Caco-2 (cell line): Measurements from ENCODE around the gene RNF32. TPM values are rescaled to one million over a fixed set of nuclear protein-coding genes. Genes with fewer than 3 reads are reported as not detected.

Source experiments
- BruUV-seq: library from RNA; stranded (reverse); fragments of 400-500 nt; replicated peaks from 2 replicates; lab custom pipeline; 2021; lab: Mats Ljungman, UMichigan
- CTCF ChIA-PET: fragments of 300-600 bp; sonication (Branson Sonifier 250); formaldehyde crosslinking; loops from one replicate; lab custom pipeline; 2022; ENCODE audit warnings: antibody characterized with exemption; lab: Charles Lee
- POLR2A ChIA-PET: fragments of 300-600 bp; sonication (Branson Sonifier 250); formaldehyde crosslinking; loops from one replicate; lab custom pipeline; 2022; ENCODE audit warnings: antibody characterized with exemption; lab: Charles Lee
- DNase-seq, 2 experiments: peaks; one replicate each; pipeline versions ENCODE4 v3.0.0 to v3.0.0-alpha.2; 2020 to 2022
- H3K27me3 ChIP-seq: replicated peaks from 2 replicates; pipeline ENCODE4 v1.6.0; 2011; ENCODE audit warnings: low read length; ENCODE audit not compliant: control insufficient read depth, insufficient read depth
- H3K36me3 ChIP-seq: 2 replicates; pipeline ENCODE4 v1.5.1; 2011; ENCODE audit warnings: low read length; ENCODE audit not compliant: control insufficient read depth, insufficient read depth
- H3K4me1 ChIP-seq: fragments of 250-450 bp; sonication (Bioruptor Pico); 2 replicates; pipeline ENCODE4 v1.5.1; 2020; ENCODE audit warnings: mild to moderate bottlenecking
- H3K4me3 ChIP-seq: 2 replicates; pipeline ENCODE4 v1.5.1; 2011; ENCODE audit warnings: low read depth, mild to moderate bottlenecking, control low read depth, low read length
- H3K9me3 ChIP-seq: fragments of 250-450 bp; sonication (Bioruptor Pico); 2 replicates; pipeline ENCODE4 v1.5.1; 2020; ENCODE audit warnings: mild to moderate bottlenecking, moderate library complexity
- H3K27ac Mint-ChIP-seq: one replicate; pipeline ENCODE4 v1.8.0; 2022; ENCODE audit warnings: mixed read lengths; ENCODE audit not compliant: unreplicated experiment
- H3K27me3 Mint-ChIP-seq: one replicate; pipeline ENCODE4 v1.8.0; 2022; ENCODE audit warnings: mixed read lengths; ENCODE audit not compliant: insufficient read depth, unreplicated experiment
- H3K36me3 Mint-ChIP-seq: one replicate; pipeline ENCODE4 v1.8.0; 2022; ENCODE audit warnings: mild to moderate bottlenecking, mixed read lengths; ENCODE audit not compliant: insufficient read depth, unreplicated experiment
- H3K4me1 Mint-ChIP-seq: one replicate; pipeline ENCODE4 v1.8.0; 2022; ENCODE audit warnings: low read depth, mixed read lengths; ENCODE audit not compliant: unreplicated experiment
- H3K4me3 Mint-ChIP-seq: one replicate; pipeline ENCODE4 v1.8.0; 2022; ENCODE audit warnings: mild to moderate bottlenecking, moderate library complexity, mixed read lengths; ENCODE audit not compliant: unreplicated experiment
- H3K9me3 Mint-ChIP-seq: one replicate; pipeline ENCODE4 v1.8.0; 2022; ENCODE audit warnings: mixed read lengths; ENCODE audit not compliant: unreplicated experiment
- intact Hi-C: fragments of 100-400 bp; cut with micrococcal nuclease; formaldehyde crosslinking; loops from one replicate; pipeline ENCODE4 v1.10.0; 2022; ENCODE audit not compliant: unreplicated experiment
- total RNA-seq: library from RNA; stranded (reverse); gene quantifications from 2 replicates; pipeline ENCODE4 v1.2.3, GENCODE V29; 2022
- TF ChIP-seq, protein P1 (sequence below), 2 experiments: fragments of 200-600 bp in 1 of 2; IDR thresholded peaks; 1 replicate in 1 of 2; 2 replicates in 1 of 2; pipeline versions ENCODE4 v1.5.1 to v1.8.0; 2011 to 2022; ENCODE audit warnings: antibody characterized with exemption in 1 of 2, control low read depth in 1 of 2, inconsistent platforms in 1 of 2, low read depth in 1 of 2, low read length in 1 of 2, mild to moderate bottlenecking in 1 of 2, moderate library complexity in 1 of 2; ENCODE audit not compliant: insufficient read depth in 1 of 2, severe bottlenecking in 1 of 2, unreplicated experiment in 1 of 2

Gene RNF32
- total RNA-seq, 1 experiment from 2014 or later = 26.0 TPM

DNA sequence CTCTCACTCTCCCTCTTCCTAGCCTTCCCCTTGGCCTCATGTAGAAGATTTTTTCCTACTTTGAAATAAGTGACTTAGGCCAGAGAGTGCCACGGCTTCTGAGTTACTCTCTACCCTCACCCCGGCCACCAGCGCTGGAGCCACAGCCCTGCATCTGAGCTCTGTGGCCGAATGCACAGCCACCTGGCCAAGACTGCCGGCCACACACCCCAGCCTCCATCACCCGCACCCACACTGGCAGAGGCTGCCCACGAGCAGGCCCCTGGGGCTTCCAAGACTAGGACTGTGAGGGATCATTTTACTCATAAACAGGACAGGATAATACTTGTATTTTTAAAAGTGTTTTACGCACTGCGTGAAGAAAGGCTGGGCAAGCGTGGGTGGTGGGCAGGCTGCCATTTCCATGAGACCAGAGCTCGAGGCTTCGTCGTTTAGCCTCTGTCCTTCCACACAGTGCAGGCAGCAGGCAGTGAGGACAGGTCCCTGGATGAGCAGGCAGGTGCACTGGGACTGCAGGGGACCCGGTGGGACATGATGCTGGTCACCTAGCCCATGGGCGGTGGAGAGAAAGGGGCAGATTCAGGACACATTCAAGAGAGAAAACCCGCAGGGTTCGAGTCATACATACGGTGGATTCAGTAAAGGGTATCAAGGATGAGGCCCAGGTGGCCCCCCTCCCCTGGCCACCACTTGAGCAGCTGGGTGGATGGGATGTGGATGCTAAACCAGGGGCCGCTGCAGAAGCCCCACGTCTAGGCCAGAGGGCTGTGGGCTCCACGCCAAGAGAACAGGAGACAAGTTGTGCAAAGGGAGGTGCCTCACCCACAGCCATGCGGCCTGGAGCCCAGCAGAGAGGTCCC lies 35.5 kb upstream of the RNF32 start:
- Histone ChIP-seq H3K4me3 (no peak overlapping the region), H3K27me3 (no peaks in the 10 kb centered on the region), H3K36me3 (no peaks in the 10 kb centered on the region), H3K9me3 (no peaks in the 10 kb centered on the region), H3K4me1 (peaks cover 65% of the 10 kb centered on the region)
- TF ChIP-seq, protein P1, sequence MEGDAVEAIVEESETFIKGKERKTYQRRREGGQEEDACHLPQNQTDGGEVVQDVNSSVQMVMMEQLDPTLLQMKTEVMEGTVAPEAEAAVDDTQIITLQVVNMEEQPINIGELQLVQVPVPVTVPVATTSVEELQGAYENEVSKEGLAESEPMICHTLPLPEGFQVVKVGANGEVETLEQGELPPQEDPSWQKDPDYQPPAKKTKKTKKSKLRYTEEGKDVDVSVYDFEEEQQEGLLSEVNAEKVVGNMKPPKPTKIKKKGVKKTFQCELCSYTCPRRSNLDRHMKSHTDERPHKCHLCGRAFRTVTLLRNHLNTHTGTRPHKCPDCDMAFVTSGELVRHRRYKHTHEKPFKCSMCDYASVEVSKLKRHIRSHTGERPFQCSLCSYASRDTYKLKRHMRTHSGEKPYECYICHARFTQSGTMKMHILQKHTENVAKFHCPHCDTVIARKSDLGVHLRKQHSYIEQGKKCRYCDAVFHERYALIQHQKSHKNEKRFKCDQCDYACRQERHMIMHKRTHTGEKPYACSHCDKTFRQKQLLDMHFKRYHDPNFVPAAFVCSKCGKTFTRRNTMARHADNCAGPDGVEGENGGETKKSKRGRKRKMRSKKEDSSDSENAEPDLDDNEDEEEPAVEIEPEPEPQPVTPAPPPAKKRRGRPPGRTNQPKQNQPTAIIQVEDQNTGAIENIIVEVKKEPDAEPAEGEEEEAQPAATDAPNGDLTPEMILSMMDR (IDR thresholded peaks at IDR 0.05; ENCODE audit: insufficient read depth in 1 of 2, low read depth in 1 of 2, low read length in 1 of 2, severe bottlenecking in 1 of 2, unreplicated experiment in 1 of 2) = no peak
- Mint-ChIP-seq H3K4me3 (no peak overlapping the region), H3K27ac (peak overlapping the region; percentile 17), H3K9me3 (no peaks in the 10 kb centered on the region), H3K4me1 (peaks cover 57% of the 10 kb centered on the region), H3K27me3 (no peaks in the 10 kb centered on the region), H3K36me3 (peaks cover 23% of the 10 kb centered on the region)
- ChIA-PET CTCF (no interaction called here), POLR2A (no interaction called here)
- peak in 1 of 2 experiments; percentile 31 for DNase-seq
- intact Hi-C loops = no loop called here
- BruUV-seq = no TSS peak

- ChIA-PET CTCF (no interaction called here), POLR2A (no interaction called here)
- no peaks in the 10 kb centered on the region for H3K27me3 ChIP-seq
- Mint-ChIP-seq H3K4me1 (peaks cover 57% of the 10 kb centered on the region), H3K27me3 (no peaks in the 10 kb centered on the region), H3K9me3 (no peaks in the 10 kb centered on the region), H3K27ac (no peak overlapping the region), H3K4me3 (no peak overlapping the region), H3K36me3 (peaks cover 28% of the 10 kb centered on the region)
- no peaks in the 10 kb centered on the region for H3K36me3 ChIP-seq
- TF ChIP-seq, protein P1 (IDR thresholded peaks at IDR 0.05; ENCODE audit: insufficient read depth in 1 of 2, low read depth in 1 of 2, low read length in 1 of 2, severe bottlenecking in 1 of 2, unreplicated experiment in 1 of 2) = no peak
- no peak for DNase-seq
- no peak overlapping the region for H3K4me3 ChIP-seq
- intact Hi-C loops = no loop called here
- no peaks in the 10 kb centered on the region for H3K9me3 ChIP-seq
- peaks cover 76% of the 10 kb centered on the region for H3K4me1 ChIP-seq
- BruUV-seq = no TSS peak
Measured at GRCh38 chr7:156606135-156606534, 34.4 kb upstream of the RNF32 start.

- no peak overlapping the region for H3K4me3 ChIP-seq
- H3K27ac Mint-ChIP-seq = no peak overlapping the region
- ChIA-PET CTCF (no interaction called here), POLR2A (no interaction called here)
- H3K36me3 Mint-ChIP-seq = peaks cover 29% of the 10 kb centered on the region
- H3K9me3 ChIP-seq = no peaks in the 10 kb centered on the region
- H3K4me1 Mint-ChIP-seq = peaks cover 59% of the 10 kb centered on the region
- H3K27me3 ChIP-seq = no peaks in the 10 kb centered on the region
- no peak overlapping the region for H3K4me3 Mint-ChIP-seq
- no peaks in the 10 kb centered on the region for H3K9me3 Mint-ChIP-seq
- H3K36me3 ChIP-seq = no peaks in the 10 kb centered on the region
- H3K4me1 ChIP-seq = peaks cover 79% of the 10 kb centered on the region
- intact Hi-C loops = no loop called here
- H3K27me3 Mint-ChIP-seq = no peaks in the 10 kb centered on the region
- DNase-seq = peak in 1 of 2 experiments; percentile 30
- BruUV-seq = no TSS peak
- TF ChIP-seq, protein P1 (IDR thresholded peaks at IDR 0.05; ENCODE audit: insufficient read depth in 1 of 2, low read depth in 1 of 2, low read length in 1 of 2, severe bottlenecking in 1 of 2, unreplicated experiment in 1 of 2) = no peak
Measured at GRCh38 chr7:156606691-156607331, 33.8 kb upstream of the RNF32 start.
